Mammary epithelial cell (primary cell): ENCODE measurements around the gene UBB.
"Not testable (repeated sequence)": the region's sequence is repeated elsewhere in the genome, so short reads cannot be mapped to it uniquely, and the experiment has no call there.

Source experiments
- EZH2 ChIP-seq: IDR thresholded peaks from 2 replicates; pipeline ENCODE4 v1.6.1; 2012; ENCODE audit warnings: low read length, inconsistent platforms, borderline replicate concordance
- TF ChIP-seq, protein P1 (sequence below), 2 donors: IDR thresholded peaks in 1 of 2; conservative IDR thresholded peaks in 1 of 2; 2 replicates each; pipeline ENCODE4 v1.5.1; 2011 to 2012; ENCODE audit warnings: inconsistent platforms in 2 of 2, low read length in 2 of 2, mild to moderate bottlenecking in 2 of 2, control low read depth in 1 of 2, low read depth in 1 of 2; ENCODE audit not compliant: insufficient read depth in 1 of 2; ENCODE audit errors: extremely low read depth in 1 of 2

DNA sequence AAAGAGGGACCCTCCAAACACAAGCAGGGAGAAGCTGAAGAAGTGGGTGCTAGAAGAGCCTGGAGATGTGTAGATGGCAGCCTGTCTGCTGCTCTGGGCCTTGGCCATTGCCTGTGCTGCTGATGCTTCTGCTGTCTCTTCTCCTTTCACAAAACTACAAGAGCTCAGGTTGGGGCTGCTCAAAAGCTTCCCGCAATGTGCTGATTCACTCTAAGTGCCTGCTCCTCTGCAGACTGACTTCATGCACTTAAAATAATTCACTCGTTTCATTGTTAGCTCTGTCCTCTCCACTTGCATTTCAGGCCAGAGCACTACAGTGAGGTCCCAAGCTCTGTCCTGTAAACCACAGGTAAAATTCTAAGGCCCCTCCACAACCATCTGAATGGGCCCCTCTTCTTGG, 15.8 kb downstream of the UBB start:
- TF ChIP-seq, protein P1, sequence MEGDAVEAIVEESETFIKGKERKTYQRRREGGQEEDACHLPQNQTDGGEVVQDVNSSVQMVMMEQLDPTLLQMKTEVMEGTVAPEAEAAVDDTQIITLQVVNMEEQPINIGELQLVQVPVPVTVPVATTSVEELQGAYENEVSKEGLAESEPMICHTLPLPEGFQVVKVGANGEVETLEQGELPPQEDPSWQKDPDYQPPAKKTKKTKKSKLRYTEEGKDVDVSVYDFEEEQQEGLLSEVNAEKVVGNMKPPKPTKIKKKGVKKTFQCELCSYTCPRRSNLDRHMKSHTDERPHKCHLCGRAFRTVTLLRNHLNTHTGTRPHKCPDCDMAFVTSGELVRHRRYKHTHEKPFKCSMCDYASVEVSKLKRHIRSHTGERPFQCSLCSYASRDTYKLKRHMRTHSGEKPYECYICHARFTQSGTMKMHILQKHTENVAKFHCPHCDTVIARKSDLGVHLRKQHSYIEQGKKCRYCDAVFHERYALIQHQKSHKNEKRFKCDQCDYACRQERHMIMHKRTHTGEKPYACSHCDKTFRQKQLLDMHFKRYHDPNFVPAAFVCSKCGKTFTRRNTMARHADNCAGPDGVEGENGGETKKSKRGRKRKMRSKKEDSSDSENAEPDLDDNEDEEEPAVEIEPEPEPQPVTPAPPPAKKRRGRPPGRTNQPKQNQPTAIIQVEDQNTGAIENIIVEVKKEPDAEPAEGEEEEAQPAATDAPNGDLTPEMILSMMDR (conservative IDR thresholded peaks at IDR 0.05 in 1 of 2, IDR thresholded peaks at IDR 0.05 in 1 of 2; ENCODE audit: extremely low read depth in 1 of 2, insufficient read depth in 1 of 2, low read depth in 1 of 2, low read length in 2 of 2): not testable (repeated sequence)
- not testable (repeated sequence) for TF ChIP-seq EZH2
